K562 (cell line): ENCODE measurements around the gene FARSA. TPM values are rescaled to one million over a fixed set of nuclear protein-coding genes. Genes with fewer than 3 reads are reported as not detected.

Experiments
- ASH1L ChIP-seq: fragments of 450-650 bp; IDR thresholded peaks from 2 replicates; pipeline ENCODE4 v1.6.1; 2018; ENCODE audit warnings: borderline replicate concordance, mild to moderate bottlenecking, low read depth; ENCODE audit not compliant: partially characterized antibody
- CEBPB ChIP-seq: fragments of 450-650 bp; IDR thresholded peaks from 2 replicates; pipeline ENCODE4 v1.6.1; 2016; ENCODE audit warnings: missing genetic modification characterization, missing compliant biosample characterization
- ELK1 ChIP-seq: sonication (generic); formaldehyde crosslinking; IDR thresholded peaks from 2 replicates; pipeline ENCODE4 v1.8.1; 2022; ENCODE audit warnings: missing genetic modification reagents
- FOS ChIP-seq: IDR thresholded peaks from 3 replicates; pipeline ENCODE4 v1.6.1; 2011; ENCODE audit not compliant: insufficient read length; ENCODE audit errors: extremely low read depth
- HMGXB4 ChIP-seq: sonication (generic); formaldehyde crosslinking; IDR thresholded peaks from 2 replicates; pipeline ENCODE4 v1.8.1; 2023; ENCODE audit warnings: mild to moderate bottlenecking, missing genetic modification reagents
- KLF1 ChIP-seq: fragments of 450-650 bp; IDR thresholded peaks from 2 replicates; pipeline ENCODE4 v1.6.1; 2016; ENCODE audit warnings: missing genetic modification characterization, missing compliant biosample characterization
- MAZ ChIP-seq, 2 experiments: fragments of 450-650 bp in 1 of 2; sonication (generic) in 1 of 2; formaldehyde crosslinking; IDR thresholded peaks in 1 of 2; conservative IDR thresholded peaks in 1 of 2; 2 replicates each; pipeline versions ENCODE4 v1.4.0 to v1.5.0; 2020; ENCODE audit warnings: mild to moderate bottlenecking in 1 of 2, missing genetic modification reagents in 1 of 2
- MYBL2 ChIP-seq, 2 experiments: fragments of 450-650 bp in 1 of 2; sonication (generic) in 1 of 2; formaldehyde crosslinking in 1 of 2; IDR thresholded peaks; 2 replicates each; pipeline versions ENCODE4 v1.6.1 to v1.8.1; 2017 to 2022; ENCODE audit warnings: borderline replicate concordance in 1 of 2, inconsistent platforms in 1 of 2, low read depth in 1 of 2, mild to moderate bottlenecking in 1 of 2, missing genetic modification reagents in 1 of 2, moderate library complexity in 1 of 2
- PML ChIP-seq: IDR thresholded peaks from 2 replicates; pipeline ENCODE4 v1.6.1; 2012; ENCODE audit warnings: low read length, inconsistent platforms
- REST ChIP-seq, 2 experiments: fragments of 450-650 bp; formaldehyde crosslinking in 1 of 2; IDR thresholded peaks; 2 replicates each; pipeline versions ENCODE4 v1.4.0 to v1.6.1; 2014 to 2020; ENCODE audit warnings: mild to moderate bottlenecking in 2 of 2, borderline replicate concordance in 1 of 2, low read depth in 1 of 2
- SAP30 ChIP-seq: fragments of 200-600 bp; sonication (generic); IDR thresholded peaks from 2 replicates; pipeline ENCODE4 v1.6.1; 2012; ENCODE audit warnings: borderline replicate concordance, low read depth, mild to moderate bottlenecking, moderate library complexity, low read length, control low read depth, inconsistent platforms; ENCODE audit not compliant: insufficient read depth, poor library complexity, severe bottlenecking
- SMARCC2 ChIP-seq: fragments of 450-650 bp; IDR thresholded peaks from 2 replicates; pipeline ENCODE4 v1.6.1; 2017; ENCODE audit warnings: antibody characterized with exemption, moderate library complexity, mild to moderate bottlenecking, low read depth
- TAF1 ChIP-seq: IDR thresholded peaks from 2 replicates; pipeline ENCODE4 v1.6.1; 2011; ENCODE audit warnings: mild to moderate bottlenecking, low read length, moderate library complexity; ENCODE audit not compliant: insufficient read depth, control insufficient read depth, severe bottlenecking; ENCODE audit errors: extremely low read depth
- ZEB2 ChIP-seq: fragments of 450-650 bp; IDR thresholded peaks from 2 replicates; pipeline ENCODE4 v1.6.1; 2016
- ZNF785 ChIP-seq: fragments of 250-450 bp; sonication (Bioruptor Pico); IDR thresholded peaks from 2 replicates; pipeline ENCODE4 v1.4.0; 2020; ENCODE audit warnings: mild to moderate bottlenecking
- polyA plus RNA-seq, 8 experiments: library from polyadenylated mRNA; depleted of rRNA in 4 of 8; stranded (reverse) in 5 of 8; unstranded in 3 of 8; fragments of >200 nt; fragmentation: Nextera tagmentation in 2 of 8; fragmentation: Illumina TruSeq in 1 of 8; extraction: Ambion mirVana in 2 of 8; extraction: Trizol in 1 of 8; gene quantifications; 2 replicates each; pipeline versions ENCODE4 v1.2.1 to v1.2.3, GENCODE V29; 2011 to 2014; ENCODE audit warnings: inconsistent platforms in 1 of 8, missing spikeins in 1 of 8
- total RNA-seq, 7 experiments: library from RNA; depleted of rRNA in 6 of 7; stranded (reverse); fragments of >200 nt in 6 of 7; fragmentation: Illumina TruSeq in 2 of 7; extraction: Trizol in 2 of 7; gene quantifications; 2 replicates each; pipeline versions ENCODE4 v1.2.1 to v1.2.3, GENCODE V29; 2011 to 2021; ENCODE audit warnings: low replicate concordance in 1 of 7

FARSA gene
- total and polyA plus RNA-seq, 9 of the 15 experiments (the other 6 are each of a cell fraction or from before 2014, with no cell fraction given) = 25.2 to 237 (median 89.6) TPM

GRCh38 chr19:12965017-12965811 lies 31.7 kb upstream of the FARSA start (continued):
- TF ChIP-seq REST (IDR thresholded peaks at IDR 0.05; ENCODE audit: borderline replicate concordance) (peak; percentile 55; the same call in 1 of the 2 replicates), REST (CRISPR knock-in tag; IDR thresholded peaks at IDR 0.05; ENCODE audit: low read depth) (no peak), MYBL2 (IDR thresholded peaks at IDR 0.05; ENCODE audit: low read depth) (no peak), MYBL2 (CRISPR knock-in tag; IDR thresholded peaks at IDR 0.05; ENCODE audit: borderline replicate concordance) (no peak), FOS (no peak), CEBPB (no peak), MAZ (CRISPR knock-in tag; conservative IDR thresholded peaks at IDR 0.05 in 1 of 2, IDR thresholded peaks at IDR 0.05 in 1 of 2) (peak; percentile 92 to 98), SAP30 (peak; percentile 65), ZEB2 (peak; percentile 71), SMARCC2 (no peak), TAF1 (peak; percentile 37), PML (no peak), ELK1 (no peak), HMGXB4 (CRISPR knock-in tag) (peak; percentile 94; the same call in 1 of the 2 replicates), ZNF785 (CRISPR knock-in tag) (no peak), ASH1L (peak; percentile 16), KLF1 (tag) (peak; percentile 99)
